Eye (tissue), 1 donor: Measurements from ENCODE around the gene SPATS2.
"Not testable (repeated sequence)": the region's sequence is repeated elsewhere in the genome, so short reads cannot be mapped to it uniquely, and the experiment has no call there.

Experiments used
- DNase-seq: peaks from one replicate; pipeline ENCODE4 v3.0.0-alpha.2; 2015

Gene SPATS2

DNA sequence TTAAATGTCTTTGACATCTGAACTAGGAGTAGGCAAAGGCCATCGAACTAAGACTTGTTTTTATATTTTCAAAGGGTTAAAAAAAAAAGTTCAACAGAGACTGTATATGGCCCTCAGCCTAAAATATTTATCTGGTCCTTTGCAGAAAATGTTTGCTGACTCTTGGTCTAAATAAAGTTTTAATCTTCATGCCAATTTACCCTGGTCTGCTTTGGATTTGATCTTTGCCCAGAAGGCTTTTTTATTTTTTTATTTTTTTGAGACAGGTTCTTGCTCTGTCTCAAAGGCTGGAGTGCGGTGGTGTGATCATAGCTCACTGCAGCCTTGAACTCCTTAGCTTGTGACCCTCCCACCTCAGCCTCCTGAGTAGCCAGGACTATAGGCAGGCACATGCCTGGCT, 47.1 kb downstream of the SPATS2 start:
- no peak for DNase-seq

DNA sequence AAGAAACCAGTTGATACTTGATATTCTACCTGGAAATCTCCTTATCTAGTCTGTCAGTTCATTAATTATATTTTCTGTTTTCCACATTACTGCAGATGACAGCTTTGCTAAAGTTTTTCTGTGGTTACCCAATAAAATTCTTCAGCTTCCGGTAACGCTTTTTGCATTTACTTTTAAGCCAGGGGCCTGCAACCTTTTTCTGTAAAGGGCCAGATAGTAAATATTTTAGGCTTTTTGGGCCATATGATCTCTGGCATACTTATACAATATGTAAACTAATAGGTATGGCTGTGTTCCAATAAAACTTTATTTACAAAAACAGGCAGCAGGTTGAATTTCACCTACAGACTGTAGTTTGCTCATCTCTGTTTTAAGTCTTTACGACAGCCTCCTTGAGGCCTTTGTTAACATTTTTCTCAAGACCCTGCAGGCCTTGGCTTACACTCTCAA, 48.3 kb downstream of the SPATS2 start:
- peak; percentile 9 for DNase-seq

DNA sequence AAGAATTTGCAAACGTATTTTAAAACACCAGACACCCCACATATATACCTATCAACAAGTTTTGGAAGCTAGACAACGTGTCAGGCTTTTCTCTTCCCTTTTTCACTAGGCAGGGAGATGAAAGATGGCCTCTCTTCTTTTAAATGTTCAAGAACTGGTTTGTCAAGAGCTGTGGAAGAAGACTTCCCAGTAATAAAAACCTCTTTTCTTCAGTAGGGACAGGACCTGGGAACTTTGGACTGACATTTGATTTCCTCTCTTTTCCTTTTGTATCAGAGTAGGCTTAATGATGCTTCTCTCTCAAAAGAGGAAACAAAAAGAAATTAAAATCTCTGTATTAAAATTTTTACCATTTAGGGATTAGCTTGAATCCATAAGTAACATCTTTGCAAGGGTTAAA, 49.6 kb downstream of the SPATS2 start:
- no peak for DNase-seq

DNA sequence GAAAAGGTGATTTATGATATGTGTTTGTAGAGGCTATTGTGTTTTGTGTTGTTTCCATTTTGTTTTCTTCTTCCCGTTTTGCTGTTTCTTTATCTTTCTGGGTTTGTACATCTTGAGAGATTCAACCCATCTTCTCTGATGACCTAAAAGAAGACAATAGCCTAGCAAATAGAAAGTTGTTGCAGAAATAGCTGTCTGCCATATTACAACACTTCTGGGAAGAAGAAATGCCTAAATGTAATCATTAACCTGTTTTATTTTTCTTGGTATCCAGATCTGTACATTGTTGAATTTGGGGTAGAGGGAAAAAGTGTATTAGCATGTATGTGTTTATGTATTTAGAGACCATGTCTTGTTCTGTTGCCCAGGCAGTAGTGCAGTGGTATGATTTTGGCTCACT, 50.3 kb downstream of the SPATS2 start:
- no peak for DNase-seq

DNA sequence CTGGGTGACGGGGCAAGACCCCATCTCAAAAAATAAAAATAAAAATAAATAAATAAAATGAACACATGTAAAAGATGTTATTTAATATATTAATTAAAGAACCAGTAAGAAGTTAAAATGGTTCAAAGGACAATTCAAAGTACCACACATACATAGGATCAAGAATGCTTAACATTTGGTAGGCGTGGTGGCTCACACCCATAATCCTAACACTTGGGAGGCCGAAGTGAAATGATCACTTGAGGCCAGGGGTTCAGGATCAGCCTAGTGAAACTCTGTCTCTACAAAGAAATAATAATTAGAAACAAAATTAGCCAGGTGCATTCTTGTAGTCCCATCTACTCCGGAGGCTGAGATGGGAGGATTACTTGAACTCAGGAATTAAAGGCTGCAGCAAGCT, 53.3 kb downstream of the SPATS2 start:
- DNase-seq: no peak

DNA sequence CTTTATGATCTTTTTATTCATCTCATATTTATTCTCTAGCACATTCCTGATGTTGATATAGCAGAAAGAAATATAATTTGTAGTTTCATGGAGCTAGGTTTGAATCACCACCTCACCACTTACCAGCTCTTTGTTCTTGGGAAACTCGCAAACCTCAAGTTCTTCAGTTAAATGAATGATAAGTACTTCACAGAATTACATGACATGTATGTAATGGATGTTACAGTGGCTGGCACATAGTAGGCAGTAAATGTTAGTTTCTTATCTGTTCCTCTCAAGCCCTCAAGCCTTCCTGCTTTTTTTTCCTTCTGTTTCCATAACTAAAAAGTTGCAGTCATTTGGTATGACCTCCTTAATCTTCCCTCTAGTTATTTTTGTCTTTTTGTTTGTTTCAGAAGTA, 54.9 kb downstream of the SPATS2 start:
- DNase-seq: no peak

DNA sequence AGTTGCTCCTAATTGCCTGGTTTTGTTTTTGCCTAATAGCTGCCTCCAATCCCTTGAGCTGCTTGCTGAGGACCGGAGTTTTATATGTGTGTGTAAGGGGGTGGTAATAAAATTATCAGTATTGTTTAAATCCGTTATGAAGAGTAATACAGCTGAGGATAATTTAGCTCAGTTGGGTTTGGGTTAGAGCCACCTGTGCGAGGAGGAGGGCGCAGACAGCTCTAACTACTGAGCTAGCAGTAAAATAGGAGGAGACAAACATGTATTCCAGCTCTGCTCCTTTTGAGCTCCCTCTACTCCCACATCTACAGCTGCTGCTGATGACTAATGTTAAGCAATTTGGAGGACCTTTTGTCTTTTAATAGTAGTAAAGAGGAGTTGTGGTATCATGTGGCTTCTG, 61.5 kb downstream of the SPATS2 start:
- DNase-seq: no peak

DNA sequence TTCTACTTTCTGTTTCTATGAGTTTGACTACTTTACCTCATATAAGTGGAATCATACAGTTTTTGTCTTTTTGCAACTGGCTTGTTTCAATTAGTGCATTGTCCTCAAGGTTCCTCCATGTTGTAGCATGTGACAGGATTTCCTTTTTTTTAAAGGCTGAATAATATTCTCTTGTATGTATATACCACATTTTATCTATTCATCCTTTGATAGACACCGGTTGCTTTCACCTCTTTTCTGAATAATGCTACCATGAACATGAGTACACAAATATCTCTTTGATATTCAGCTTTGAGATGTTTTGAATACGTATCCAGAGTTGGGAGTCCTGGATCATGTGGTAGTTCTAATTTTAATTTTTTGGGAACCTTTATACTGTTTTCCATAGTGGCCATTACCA, 65.4 kb downstream of the SPATS2 start:
- no peak for DNase-seq

DNA sequence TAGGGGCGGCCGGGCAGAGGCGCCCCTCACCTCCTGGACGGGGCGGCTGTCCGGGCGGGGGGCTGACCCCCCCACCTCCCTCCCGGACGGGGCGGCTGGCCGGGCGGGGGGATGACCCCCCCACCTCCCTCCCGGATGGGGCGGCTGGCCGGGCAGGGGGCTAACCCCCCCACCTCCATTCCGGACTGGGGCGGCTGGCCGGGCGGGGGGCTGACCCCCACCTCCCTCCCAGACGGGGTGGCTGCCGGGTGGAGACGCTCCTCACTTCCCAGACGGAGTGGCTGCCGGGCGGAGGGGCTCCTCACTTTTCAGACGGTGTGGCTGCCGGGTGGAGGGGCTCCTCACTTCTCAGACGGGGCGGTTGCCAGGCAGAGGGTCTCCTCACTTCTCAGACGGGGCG, 69.5 kb downstream of the SPATS2 start:
- not testable (repeated sequence) for DNase-seq

DNA sequence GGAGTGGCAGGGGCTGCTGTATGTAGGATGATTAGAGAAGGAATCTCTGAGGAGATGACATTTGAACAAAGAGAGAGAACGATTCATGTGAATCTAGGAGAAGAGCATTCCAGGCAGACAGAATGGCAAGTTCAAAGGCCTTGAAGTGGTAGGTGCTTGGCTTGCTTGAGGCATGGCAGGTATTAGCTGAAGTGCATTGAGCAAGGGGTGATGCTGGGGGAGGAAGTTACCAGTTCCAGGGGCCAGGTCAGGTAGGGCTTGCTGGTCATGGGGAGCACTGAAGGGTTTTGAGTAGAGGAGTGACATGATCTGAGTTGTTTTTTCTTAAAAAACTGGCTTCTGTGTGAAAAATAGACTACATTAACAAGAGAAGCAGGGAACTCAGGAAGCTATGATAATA, 71.8 kb downstream of the SPATS2 start:
- no peak for DNase-seq

DNA sequence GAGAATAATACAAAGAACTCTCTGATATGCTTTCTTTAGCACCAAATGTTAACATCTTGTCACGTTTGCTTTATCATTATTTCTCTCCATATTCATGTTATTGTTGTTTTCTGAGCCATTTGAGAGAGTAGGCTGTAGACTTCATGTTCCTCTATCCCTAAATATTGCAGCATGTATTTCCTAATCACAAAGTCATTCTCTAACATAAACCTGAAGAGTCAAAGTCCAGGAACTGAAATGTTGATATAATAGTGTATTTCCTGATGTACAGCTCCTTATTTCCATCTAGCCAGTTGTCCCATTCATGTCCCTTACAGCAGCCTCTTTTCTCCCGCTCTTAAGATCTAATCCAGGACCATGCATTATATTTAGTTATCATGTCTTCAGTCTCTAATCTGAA, 72.8 kb downstream of the SPATS2 start:
- DNase-seq: no peak

DNA sequence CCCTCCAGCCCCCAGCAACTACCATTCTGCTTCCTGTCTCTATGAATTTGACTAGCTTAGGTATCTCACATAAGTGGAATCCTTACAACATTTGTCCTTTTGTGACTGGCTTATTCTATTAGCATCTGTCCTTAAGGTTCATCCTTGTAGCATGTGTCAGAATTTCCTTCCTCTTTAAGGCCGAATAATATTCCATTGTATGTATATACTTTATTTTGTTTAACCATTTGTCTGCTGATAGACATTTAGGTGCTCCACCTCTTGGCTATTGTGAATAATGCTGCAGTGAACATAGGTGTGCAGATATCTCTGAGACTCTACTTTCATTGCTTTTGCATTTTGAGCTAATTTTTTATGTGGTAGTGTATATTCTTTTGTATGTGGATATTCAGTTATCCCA, 75.7 kb downstream of the SPATS2 start:
- DNase-seq: no peak

DNA sequence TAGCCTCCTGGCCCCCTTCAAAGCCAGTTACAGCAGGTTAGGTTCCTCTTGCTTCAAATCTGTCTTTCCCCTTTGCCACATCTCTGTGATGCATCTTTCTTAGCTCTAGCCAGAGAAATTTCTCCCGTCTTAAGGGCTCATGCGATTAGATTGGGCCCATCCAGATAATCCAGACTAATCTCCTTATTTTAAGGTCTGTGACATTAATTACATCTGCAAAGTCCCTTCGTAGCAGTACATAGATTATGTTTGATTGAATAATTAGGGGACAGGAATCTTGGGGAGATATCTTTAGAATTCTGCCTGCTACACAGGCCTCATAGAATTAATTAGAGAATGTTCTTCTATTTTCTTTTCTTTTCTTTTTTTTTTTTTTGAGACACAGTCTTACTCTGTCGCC, 79.3 kb downstream of the SPATS2 start:
- DNase-seq: no peak

DNA sequence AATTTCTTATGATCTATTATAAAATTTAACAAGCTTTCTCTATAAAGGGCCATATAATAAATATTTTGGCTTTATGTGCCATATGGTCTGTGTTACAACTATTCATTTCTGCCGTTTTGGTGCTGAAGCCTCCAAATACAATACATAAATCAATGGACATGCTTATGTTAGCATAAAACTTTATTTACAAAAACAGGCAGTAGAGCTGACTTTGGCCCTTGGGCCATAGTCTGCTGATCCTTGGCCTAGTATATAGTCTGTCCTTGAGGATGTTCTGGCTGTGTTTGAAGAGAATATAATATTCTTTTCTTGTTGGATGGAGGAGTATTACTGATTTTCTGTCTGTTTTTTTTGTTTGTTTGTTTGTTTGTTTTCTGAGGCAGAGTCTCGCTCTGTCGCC, 81.6 kb downstream of the SPATS2 start:
- no peak for DNase-seq

DNA sequence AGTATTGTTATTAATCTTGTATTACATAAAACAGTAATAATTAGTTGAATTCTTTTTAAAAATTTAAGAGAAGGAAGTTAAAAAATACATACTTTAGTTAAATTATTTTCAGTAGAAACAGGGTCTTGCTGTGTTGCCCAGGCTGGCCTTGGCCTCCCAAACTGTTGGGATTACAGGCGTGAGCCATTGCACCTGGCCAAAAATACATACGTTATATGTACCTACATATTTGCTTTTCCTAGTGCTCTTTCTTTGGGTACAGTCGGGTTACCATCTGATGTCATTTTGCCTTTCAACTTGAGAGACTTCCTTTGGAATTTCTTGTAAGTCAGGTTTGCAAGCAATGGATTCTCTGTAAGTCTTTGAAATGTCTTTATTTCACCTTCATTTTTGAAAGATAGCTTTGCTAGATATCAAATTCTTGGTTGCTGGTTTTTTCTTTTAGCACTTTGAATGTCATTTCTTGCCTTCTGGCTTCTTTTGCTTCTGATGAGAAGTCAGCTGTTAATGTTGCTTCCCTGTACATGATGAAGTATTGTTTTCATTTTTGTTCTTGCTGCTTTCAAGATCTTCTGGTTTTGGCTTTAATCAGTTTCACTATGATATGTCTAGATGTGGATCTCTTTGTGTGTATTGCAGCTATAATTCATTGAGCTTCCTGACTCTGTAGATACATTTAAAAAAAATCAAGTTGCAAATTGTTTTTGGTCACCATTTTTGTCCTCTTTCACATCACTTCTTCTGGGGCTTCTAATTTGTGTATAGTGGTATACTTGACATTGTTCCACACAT, 84.4 kb downstream of the SPATS2 start:
- no peak for DNase-seq

DNA sequence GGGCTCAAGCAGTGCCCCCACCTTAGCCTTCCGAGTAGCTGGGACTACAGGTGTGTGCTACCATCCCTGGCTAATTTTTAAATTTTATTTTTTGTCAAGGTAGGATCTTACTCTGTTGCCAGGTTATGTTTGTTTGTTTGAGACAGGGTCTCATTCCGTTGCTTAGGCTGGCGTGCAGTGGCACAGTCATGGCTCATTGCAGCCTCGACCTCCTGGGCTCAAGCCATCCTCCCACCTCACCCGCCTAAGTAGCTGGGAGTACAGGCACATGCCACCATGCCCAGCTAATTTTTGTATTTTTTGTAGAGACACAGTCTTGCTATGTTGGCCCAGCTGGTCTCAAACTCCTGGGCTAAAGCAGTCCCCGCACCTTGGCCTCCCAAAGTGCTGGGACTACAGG, 88.2 kb downstream of the SPATS2 start:
- DNase-seq: no peak

DNA sequence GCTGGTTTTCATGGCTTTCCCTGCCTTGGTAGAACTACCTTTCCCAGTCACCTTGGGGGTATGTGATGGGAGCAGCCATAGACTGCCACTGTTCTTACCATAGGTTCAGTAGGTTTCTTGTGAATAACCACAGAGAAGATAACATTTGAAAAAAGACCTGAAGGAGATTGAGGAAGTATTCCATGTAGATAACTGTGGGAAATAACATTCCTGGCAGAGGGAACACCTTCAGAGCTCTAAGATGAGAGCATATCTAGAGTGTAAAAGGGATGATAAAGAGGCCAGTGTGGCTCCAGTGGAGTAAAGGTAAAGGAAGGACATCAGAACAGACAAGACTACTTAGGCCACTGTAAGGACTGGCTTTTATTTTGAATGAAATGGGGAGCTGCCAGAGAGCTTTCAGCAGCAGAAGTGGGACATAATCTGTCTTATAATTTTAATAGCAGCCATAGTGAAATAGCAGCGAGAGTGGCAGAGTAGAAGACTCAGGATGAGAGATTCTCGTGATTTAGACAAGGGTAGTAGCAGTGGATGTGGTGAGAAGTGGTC, 88.9 kb downstream of the SPATS2 start:
- DNase-seq: no peak

DNA sequence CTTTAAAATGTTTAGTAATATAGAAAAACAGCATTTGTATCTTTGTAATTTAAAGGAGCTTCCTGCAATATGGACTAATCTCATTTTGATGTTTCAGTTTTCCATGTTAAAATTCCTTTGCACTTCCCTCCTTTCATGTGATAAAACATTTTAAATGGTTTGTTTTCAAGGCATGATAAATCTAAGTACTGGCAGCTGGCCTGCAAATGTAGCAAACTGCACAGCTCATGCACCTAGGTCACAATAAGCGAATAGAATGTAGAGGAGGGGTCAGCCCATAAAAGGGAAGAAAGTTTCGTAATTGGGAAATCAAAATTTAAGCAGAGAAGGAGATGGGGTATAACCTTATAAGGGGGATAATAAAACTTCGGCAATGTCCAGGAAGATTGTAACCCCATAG, 91.6 kb downstream of the SPATS2 start:
- no peak for DNase-seq

DNA sequence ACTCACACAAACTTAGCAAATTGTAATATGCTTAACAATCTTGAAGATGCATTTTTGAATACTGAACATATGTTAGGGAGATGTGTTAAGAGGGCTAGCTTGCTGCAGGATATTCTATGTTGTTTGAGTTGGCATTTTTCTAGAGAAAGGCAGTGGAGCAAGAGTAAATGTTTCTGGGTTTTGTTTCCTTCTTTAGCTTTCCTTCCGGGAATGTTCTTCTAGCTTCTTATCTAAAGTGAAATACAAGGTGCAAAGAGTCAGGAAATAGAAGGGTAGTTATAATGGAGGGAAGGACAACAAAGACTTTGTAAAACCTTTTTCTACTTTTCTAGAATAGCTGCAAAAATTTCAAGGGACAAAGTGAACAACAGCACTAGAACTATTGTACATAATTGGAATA, 94.0 kb downstream of the SPATS2 start:
- DNase-seq: no peak

DNA sequence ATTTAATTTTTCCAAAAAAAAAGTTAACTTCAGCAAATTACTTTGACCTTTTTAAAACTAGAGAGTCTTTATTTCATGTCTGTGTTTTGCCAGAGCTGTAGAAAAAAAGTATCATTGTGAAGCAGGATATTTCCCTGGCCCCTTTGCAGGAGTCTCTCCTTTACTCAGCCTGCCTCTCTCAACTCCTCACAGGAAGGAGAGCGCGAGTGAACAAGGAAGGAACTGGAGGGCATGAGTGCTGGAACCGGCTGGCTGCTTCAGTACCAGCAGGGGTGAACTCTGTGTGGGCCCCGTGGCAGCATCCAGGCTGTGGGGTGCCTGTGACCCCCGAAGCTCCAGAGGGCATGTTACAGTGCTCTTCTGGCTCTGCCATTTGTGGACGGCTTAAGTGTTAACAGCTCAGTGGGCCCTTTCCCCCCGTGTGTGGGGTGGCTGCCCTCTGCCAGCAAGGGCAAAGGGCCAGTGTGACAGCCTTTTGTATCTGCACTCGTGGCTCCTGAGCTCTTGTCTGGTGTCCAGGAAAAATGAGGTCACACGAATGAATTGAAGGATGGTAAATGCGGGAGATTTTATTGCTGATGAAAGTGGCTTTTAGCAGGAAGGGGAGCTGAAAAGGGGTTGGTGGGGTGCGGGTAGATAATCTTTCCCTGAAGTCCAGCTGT, 95.0 kb downstream of the SPATS2 start:
- DNase-seq: no peak

DNA sequence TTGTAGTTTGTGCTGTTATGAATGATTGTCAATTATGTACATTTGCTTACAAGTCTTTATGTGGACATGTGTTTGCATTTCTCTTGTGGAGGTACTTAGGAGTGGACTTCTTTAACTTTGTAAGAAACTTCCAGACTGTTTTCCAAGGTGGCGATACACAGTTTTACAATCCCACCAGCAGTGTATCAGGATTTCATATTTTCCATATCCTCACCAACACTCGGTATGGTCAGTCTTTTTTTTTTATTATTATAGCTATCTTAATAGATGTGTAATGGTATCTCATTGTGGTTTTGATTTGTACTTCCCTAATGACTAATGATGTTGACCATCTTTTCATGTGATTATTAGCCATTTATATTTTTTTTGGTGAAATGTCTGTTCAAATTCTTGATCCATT, 97.9 kb downstream of the SPATS2 start:
- DNase-seq: no peak

DNA sequence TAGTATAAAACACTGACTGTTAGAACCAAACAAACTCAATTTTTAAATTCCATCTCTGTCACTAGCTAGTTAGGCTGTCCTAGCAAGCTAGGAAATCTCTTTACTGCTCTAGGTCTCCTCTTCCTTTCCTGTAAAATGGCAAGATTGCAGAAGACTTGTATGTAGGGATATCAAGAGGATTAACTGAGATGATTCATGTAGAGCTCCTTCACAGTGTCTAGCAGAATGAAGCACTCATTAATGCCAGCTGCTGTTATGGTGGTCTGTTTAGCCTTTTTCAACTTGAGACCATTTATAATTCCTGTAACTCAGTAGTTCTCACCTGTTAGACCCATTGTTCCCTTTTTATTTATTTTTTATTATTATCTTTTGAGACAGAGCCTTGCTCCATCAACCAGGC, 103.7 kb downstream of the SPATS2 start:
- no peak for DNase-seq

DNA sequence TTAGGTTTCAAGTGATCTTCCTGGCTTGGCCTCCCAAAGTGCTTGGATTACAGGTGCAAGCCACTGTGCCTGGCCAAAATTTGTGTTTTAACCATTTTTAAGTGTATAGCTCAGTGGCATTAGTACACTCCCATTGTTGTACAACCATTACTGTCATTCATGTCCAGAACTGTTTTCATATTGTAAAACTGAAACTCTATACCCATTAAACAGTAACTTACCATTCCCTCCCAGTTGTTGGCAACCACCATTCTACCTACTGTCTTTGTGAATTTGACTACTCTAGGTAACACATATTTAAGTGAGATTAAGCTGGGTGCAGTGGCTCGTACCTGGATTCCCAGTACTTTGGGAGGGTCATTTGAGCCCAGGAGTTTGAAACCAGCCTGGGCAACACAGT, 104.3 kb downstream of the SPATS2 start:
- DNase-seq: no peak

DNA sequence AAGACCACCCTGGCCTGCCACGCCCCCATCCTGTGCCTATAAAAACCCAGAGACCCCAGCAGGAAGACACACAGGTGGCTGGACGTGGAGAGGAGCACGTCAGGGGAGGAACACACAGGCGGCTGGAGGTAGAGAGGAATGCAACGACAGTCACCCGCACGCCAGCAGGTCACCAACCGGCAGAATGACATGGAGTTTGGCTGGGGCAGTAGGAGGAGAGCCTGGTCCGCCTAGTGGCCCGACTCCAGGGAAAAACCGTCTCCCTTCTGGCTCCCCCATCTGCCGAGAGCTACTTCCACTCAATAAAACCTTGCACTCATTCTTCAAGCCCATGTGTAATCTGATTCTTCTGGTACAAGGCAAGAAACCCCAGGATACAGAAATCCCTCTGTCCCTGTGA, 108.8 kb downstream of the SPATS2 start:
- no peak for DNase-seq
